Endothelial cell of umbilical vein (primary cell): ENCODE results near the gene KRTAP13-2. TPM values are rescaled to one million over a fixed set of nuclear protein-coding genes. Genes with fewer than 3 reads are reported as not detected.

Experiments
- Bru-seq: library from RNA; stranded (reverse); fragments of 400-500 nt; gene quantifications from one replicate; lab custom pipeline; 2021; lab: Mats Ljungman, UMichigan
- BruChase-seq, 2 experiments: library from RNA; stranded (reverse); fragments of 400-500 nt; gene quantifications; one replicate each; lab custom pipeline; 2021; lab: Mats Ljungman, UMichigan
- BruUV-seq: library from RNA; stranded (reverse); fragments of 400-500 nt; replicated peaks from 2 replicates; lab custom pipeline; 2021; lab: Mats Ljungman, UMichigan
- CTCF ChIA-PET: fragments of 300-600, 350-600 bp; sonication (Branson Sonifier 250); formaldehyde crosslinking; loops from one replicate; lab custom pipeline; 2021; ENCODE audit warnings: antibody characterized with exemption, inconsistent platforms; lab: Charles Lee
- POLR2A ChIA-PET: fragments of 300-600, 350-600 bp; sonication (Branson Sonifier 250); formaldehyde crosslinking; loops from one replicate; lab custom pipeline; 2021; ENCODE audit warnings: antibody characterized with exemption, inconsistent platforms; lab: Charles Lee
- DNase-seq: peaks from one replicate; pipeline ENCODE4 v3.0.0-alpha.2; 2011; ENCODE audit warnings: low read depth, low spot score
- FAIRE-seq: peaks from 2 replicates; lab custom pipeline; 2011; peaks lifted over from hg19 to GRCh38; lab: Jason Lieb, UNC
- H2AFZ ChIP-seq: 2 replicates; pipeline ENCODE4 v1.6.0; 2012; ENCODE audit warnings: low read depth, low read length, control low read depth, inconsistent platforms
- H3K27ac ChIP-seq: 2 replicates; pipeline ENCODE4 v1.5.1; 2011; ENCODE audit warnings: low read depth, mild to moderate bottlenecking, control low read depth, low read length, moderate library complexity; ENCODE audit not compliant: insufficient read depth
- H3K27me3 ChIP-seq, 2 experiments: 2 replicates each; pipeline versions ENCODE4 v1.6.0 to v1.6.1; 2011; ENCODE audit warnings: low read length in 2 of 2, mixed read lengths in 1 of 2; ENCODE audit not compliant: control insufficient read depth in 2 of 2, insufficient read depth in 2 of 2
- H3K36me3 ChIP-seq, 2 experiments: 2 replicates in 1 of 2; 3 replicates in 1 of 2; pipeline ENCODE4 v1.5.1; 2011; ENCODE audit warnings: low read length in 2 of 2, mild to moderate bottlenecking in 1 of 2, moderate library complexity in 1 of 2; ENCODE audit not compliant: control insufficient read depth in 2 of 2, insufficient read depth in 2 of 2; ENCODE audit errors: extremely low read depth in 1 of 2
- H3K4me1 ChIP-seq: 3 replicates; pipeline ENCODE4 v1.5.1; 2011; ENCODE audit warnings: mild to moderate bottlenecking, low read length; ENCODE audit not compliant: control insufficient read depth, insufficient read depth; ENCODE audit errors: extremely low read depth
- H3K4me2 ChIP-seq: 2 replicates; pipeline ENCODE4 v1.6.1; 2011; ENCODE audit warnings: low read length, control low read depth, mixed read lengths; ENCODE audit not compliant: insufficient read depth
- H3K4me3 ChIP-seq, 3 experiments: fragments of 200-600 bp in 1 of 3; sonication (generic), shearing (Covaris generic) in 1 of 3; replicated peaks in 1 of 3; 2 replicates each; pipeline ENCODE4 v1.5.1; 2011 to 2016; ENCODE audit warnings: control low read depth in 3 of 3, low read length in 3 of 3, mild to moderate bottlenecking in 2 of 3, inconsistent platforms in 1 of 3, low read depth in 1 of 3, moderate library complexity in 1 of 3; ENCODE audit not compliant: insufficient read depth in 1 of 3
- H3K79me2 ChIP-seq: 2 replicates; pipeline ENCODE4 v1.6.0; 2012; ENCODE audit warnings: low read length, inconsistent platforms; ENCODE audit not compliant: control insufficient read depth, insufficient read depth
- H3K9ac ChIP-seq: replicated peaks from 2 replicates; pipeline ENCODE3; 2011; ENCODE audit warnings: low read length, control low read depth; ENCODE audit not compliant: insufficient read depth; ENCODE audit errors: extremely low read depth
- H3K9me1 ChIP-seq: replicated peaks from 3 replicates; pipeline ENCODE4 v1.6.0; 2011; ENCODE audit warnings: mild to moderate bottlenecking, low read length; ENCODE audit not compliant: control insufficient read depth, insufficient read depth; ENCODE audit errors: extremely low read depth
- H3K9me3 ChIP-seq: replicated peaks from 2 replicates; pipeline ENCODE4 v1.5.1; 2012; ENCODE audit warnings: low read length, inconsistent platforms; ENCODE audit not compliant: control insufficient read depth, insufficient read depth
- H4K20me1 ChIP-seq: replicated peaks from 2 replicates; pipeline ENCODE3; 2011; ENCODE audit warnings: mild to moderate bottlenecking, low read length; ENCODE audit not compliant: control insufficient read depth, insufficient read depth; ENCODE audit errors: extremely low read depth
- EZH2 ChIP-seq: IDR thresholded peaks from 2 replicates; pipeline ENCODE4 v1.6.1; 2012; ENCODE audit warnings: borderline replicate concordance, low read depth, mild to moderate bottlenecking, moderate library complexity, low read length, inconsistent platforms; ENCODE audit not compliant: severe bottlenecking
- FOS ChIP-seq: IDR thresholded peaks from 2 replicates; pipeline ENCODE4 v1.6.1; 2011; ENCODE audit warnings: mild to moderate bottlenecking, low read length, moderate library complexity, borderline replicate concordance; ENCODE audit not compliant: insufficient read depth
- GATA2 ChIP-seq: IDR thresholded peaks from 2 replicates; pipeline ENCODE4 v1.7.0; 2011; ENCODE audit warnings: low read depth, mild to moderate bottlenecking, moderate library complexity, mixed read lengths, low read length; ENCODE audit not compliant: insufficient read length, insufficient read depth
- JUN ChIP-seq: IDR thresholded peaks from 2 replicates; pipeline ENCODE4 v1.6.1; 2011; ENCODE audit warnings: borderline replicate concordance, low read depth; ENCODE audit not compliant: insufficient read length, insufficient read depth
- MYC ChIP-seq: IDR thresholded peaks from one replicate; pipeline ENCODE4 v1.6.1; 2011; ENCODE audit warnings: mild to moderate bottlenecking, low read depth, low read length
- POLR2A ChIP-seq: IDR thresholded peaks from 2 replicates; pipeline ENCODE4 v1.6.1; 2012; ENCODE audit warnings: low read depth, mild to moderate bottlenecking, control low read depth, low read length
- POLR2AphosphoS5 ChIP-seq: IDR thresholded peaks from 2 replicates; pipeline ENCODE4 v1.6.1; 2012; ENCODE audit warnings: low read depth, mild to moderate bottlenecking, control low read depth, low read length, moderate library complexity; ENCODE audit not compliant: insufficient read depth
- dilution Hi-C: fragments of 300-500 bp; cut with MboI; formaldehyde crosslinking; loops from one replicate; pipeline ENCODE4 v1.15.0; 2019; ENCODE audit warnings: low sequenced_read_pairs; ENCODE audit not compliant: extremely low pct_ligation_motif_present
- intact Hi-C: fragments of 100-400 bp; cut with micrococcal nuclease; formaldehyde crosslinking; loops from one replicate; pipeline ENCODE4 v1.10.0; 2022
- long read RNA-seq: library from polyadenylated mRNA; stranded (forward); transcript quantifications from one replicate; pipeline ENCODE4 v2.0.0, GENCODE V29; 2021
- polyA minus RNA-seq, 3 experiments: library from RNA; depleted of rRNA, polyadenylated mRNA; stranded (reverse); fragments of >200 nt; gene quantifications; 1 replicate in 1 of 3; 2 replicates in 2 of 3; pipeline ENCODE4 v1.2.3, GENCODE V29; 2011
- polyA plus RNA-seq, 4 experiments: library from polyadenylated mRNA; depleted of rRNA in 3 of 4; stranded (reverse) in 3 of 4; unstranded in 1 of 4; fragments of >200 nt; gene quantifications; 2 replicates each; pipeline versions ENCODE4 v1.2.1 to v1.2.3, GENCODE V29; 2011 to 2012; ENCODE audit warnings: missing spikeins in 1 of 4
- total RNA-seq: library from RNA; stranded (reverse); gene quantifications from 2 replicates; pipeline ENCODE4 v1.2.3, GENCODE V29; 2021
- TF ChIP-seq, protein P1 (sequence below): IDR thresholded peaks from 2 replicates; pipeline ENCODE4 v1.6.1; 2011; ENCODE audit not compliant: insufficient read depth, insufficient read length
- TF ChIP-seq, protein P2 (sequence below), 2 donors: IDR thresholded peaks; 1 replicate in 1 of 2; 2 replicates in 1 of 2; pipeline ENCODE4 v1.5.1; 2011; ENCODE audit warnings: low read length in 2 of 2, mild to moderate bottlenecking in 2 of 2, moderate library complexity in 2 of 2, control low read depth in 1 of 2, inconsistent platforms in 1 of 2, low read depth in 1 of 2; ENCODE audit not compliant: insufficient read depth in 1 of 2; ENCODE audit errors: extremely low read depth in 1 of 2

The KRTAP13-2 gene, protein sequence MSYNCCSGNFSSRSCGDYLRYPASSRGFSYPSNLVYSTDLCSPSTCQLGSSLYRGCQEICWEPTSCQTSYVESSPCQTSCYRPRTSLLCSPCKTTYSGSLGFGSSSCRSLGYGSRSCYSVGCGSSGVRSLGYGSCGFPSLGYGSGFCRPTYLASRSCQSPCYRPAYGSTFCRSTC
- total RNA-seq (not detected in 2 replicates), polyA plus RNA-seq (not detected in 2 replicates), polyA minus RNA-seq (not detected in 2 replicates), Bru-seq, nascent RNA (not detected), BruChase-seq, experiment 1, labeled RNA remaining after a 6-hour chase (not detected), BruChase-seq, experiment 2, labeled RNA remaining after a 2-hour chase (not detected)
- not detected in 2 replicates for polyA plus RNA-seq (2011; cell fraction: cytosol; rRNA removed)
- not detected in 2 replicates for polyA plus RNA-seq (2011; cell fraction: nucleus; rRNA removed)
- not detected in 2 replicates for polyA plus RNA-seq (2012)
- polyA minus RNA-seq (2011; cell fraction: cytosol; rRNA and poly(A)+ RNA removed), result not detected
- not detected in 2 replicates for polyA minus RNA-seq (2011; cell fraction: nucleus; rRNA and poly(A)+ RNA removed)
- long read RNA-seq, result 0 reads

DNA sequence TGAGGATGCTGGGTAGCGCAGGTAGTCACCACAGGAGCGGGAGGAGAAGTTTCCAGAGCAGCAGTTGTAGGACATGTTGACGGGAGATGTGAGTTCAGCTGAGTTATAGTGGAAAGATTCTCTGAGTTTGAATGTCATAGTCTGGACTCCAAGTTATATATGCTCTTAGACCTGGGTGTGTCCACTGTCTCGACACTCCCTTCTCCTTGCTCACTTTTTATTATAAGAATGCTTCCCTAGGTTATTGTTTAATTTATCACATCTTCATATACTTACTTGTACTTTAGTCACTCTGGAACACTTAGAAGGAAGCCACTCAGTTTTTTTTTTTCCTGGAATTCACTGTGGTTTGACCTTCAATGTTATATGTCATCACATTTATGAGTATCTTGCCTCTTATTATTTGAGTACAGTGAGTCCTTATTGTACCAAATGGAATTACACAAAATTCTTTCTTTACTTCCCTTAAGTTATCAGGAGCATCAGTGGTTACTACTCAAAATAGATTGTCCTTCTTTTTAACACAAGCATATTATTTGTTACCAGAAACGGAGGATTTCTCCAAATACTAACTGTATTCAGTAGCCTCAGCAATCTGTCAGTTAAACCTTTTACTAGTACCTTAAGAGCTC, at the start of gene KRTAP13-2:
KRTAP13-2 (minus strand) TSS at position 133 of the 632 bp plus-strand sequence; CDS start at position 75, 58 bp downstream.
- no peaks in the 10 kb centered on the region for H3K9me1 ChIP-seq
- FAIRE-seq (no peak), DNase-seq (no peak)
- H3K9me3 ChIP-seq, result no peaks in the 10 kb centered on the region
- no peaks in the 10 kb centered on the region for H3K79me2 ChIP-seq
- H3K9ac ChIP-seq, result no peak within 1 kb of the TSS
- dilution Hi-C loops, result no loop called here
- H3K4me1 ChIP-seq, result no peaks in the 10 kb centered on the region
- H3K4me3 ChIP-seq, result no peak within 1 kb of the TSS
- intact Hi-C loops, result no loop called here
- no peaks in the 10 kb centered on the region for H4K20me1 ChIP-seq
- H3K4me2 ChIP-seq, result no peak within 1 kb of the TSS
- H2AFZ ChIP-seq, result no peak within 1 kb of the TSS
- no peak within 1 kb of the TSS for H3K27ac ChIP-seq
- ChIA-PET POLR2A (no interaction called here), CTCF (no interaction called here)
- no peaks in the 10 kb centered on the region for H3K27me3 ChIP-seq
- H3K36me3 ChIP-seq, result no peaks in the 10 kb centered on the region
- no TSS peak for BruUV-seq
- TF ChIP-seq EZH2 (no peak), FOS (no peak), POLR2AphosphoS5 (no peak), MYC (no peak), GATA2 (no peak), JUN (no peak), POLR2A (no peak)
- TF ChIP-seq, protein P1, sequence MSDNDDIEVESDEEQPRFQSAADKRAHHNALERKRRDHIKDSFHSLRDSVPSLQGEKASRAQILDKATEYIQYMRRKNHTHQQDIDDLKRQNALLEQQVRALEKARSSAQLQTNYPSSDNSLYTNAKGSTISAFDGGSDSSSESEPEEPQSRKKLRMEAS, result no peak
- TF ChIP-seq, protein P2, sequence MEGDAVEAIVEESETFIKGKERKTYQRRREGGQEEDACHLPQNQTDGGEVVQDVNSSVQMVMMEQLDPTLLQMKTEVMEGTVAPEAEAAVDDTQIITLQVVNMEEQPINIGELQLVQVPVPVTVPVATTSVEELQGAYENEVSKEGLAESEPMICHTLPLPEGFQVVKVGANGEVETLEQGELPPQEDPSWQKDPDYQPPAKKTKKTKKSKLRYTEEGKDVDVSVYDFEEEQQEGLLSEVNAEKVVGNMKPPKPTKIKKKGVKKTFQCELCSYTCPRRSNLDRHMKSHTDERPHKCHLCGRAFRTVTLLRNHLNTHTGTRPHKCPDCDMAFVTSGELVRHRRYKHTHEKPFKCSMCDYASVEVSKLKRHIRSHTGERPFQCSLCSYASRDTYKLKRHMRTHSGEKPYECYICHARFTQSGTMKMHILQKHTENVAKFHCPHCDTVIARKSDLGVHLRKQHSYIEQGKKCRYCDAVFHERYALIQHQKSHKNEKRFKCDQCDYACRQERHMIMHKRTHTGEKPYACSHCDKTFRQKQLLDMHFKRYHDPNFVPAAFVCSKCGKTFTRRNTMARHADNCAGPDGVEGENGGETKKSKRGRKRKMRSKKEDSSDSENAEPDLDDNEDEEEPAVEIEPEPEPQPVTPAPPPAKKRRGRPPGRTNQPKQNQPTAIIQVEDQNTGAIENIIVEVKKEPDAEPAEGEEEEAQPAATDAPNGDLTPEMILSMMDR (IDR thresholded peaks at IDR 0.05; ENCODE audit: extremely low read depth in 1 of 2, insufficient read depth in 1 of 2, low read depth in 1 of 2, low read length in 2 of 2), result no peak
